ENCODE data around the gene HMCN2. TPM values are rescaled to one million over a fixed set of nuclear protein-coding genes. Genes with fewer than 3 reads are reported as not detected.

HMCN2 gene
- total and polyA plus RNA-seq, 8 donors: 1.1 to 21.1 (median 5.0) TPM

- TF ChIP-seq CTCF (IDR thresholded peaks at IDR 0.05) (no peak), POLR2AphosphoS5 (IDR thresholded peaks at IDR 0.05) (peak in 1 of 3 donors; percentile 16)
- Histone ChIP-seq H3K4me1 (peaks cover 0 to 12% (median 3%) of the 10 kb centered on the region in 4 donors), H3K27ac (peak overlapping the region in 1 of 5 donors; percentile 35), H3K9me3 (no peaks in the 10 kb centered on the region), H3K4me3 (no peak overlapping the region), H3K27me3 (peaks cover 0 to 44% (median 13%) of the 10 kb centered on the region in 3 donors), H3K36me3 (no peaks in the 10 kb centered on the region)
- intact Hi-C loops (cut with DNase I; ENCODE audit: low total_unique reads): no loop called here
- no peak for DNase-seq
- WGBS, 5 donors: 77 to 85% (median 80%) methylated on average over 6 of the region's 6 CpGs
Measured at GRCh38 chr9:130292106-130292505, 26.5 kb downstream of the HMCN2 start.

GRCh38 chr9:130294664-130295063 is 29.1 kb downstream of the HMCN2 start:
- WGBS, 5 donors: 57 to 86% (median 66%) methylated on average over 4 to 6 of the region's 6 CpGs
- H3K9me3 ChIP-seq: no peaks in the 10 kb centered on the region
- TF ChIP-seq EP300 (IDR thresholded peaks at IDR 0.05) (no peak), CTCF (IDR thresholded peaks at IDR 0.05) (no peak), POLR2A (IDR thresholded peaks at IDR 0.05) (no peak), POLR2AphosphoS5 (IDR thresholded peaks at IDR 0.05) (no peak)
- H3K36me3 ChIP-seq: no peaks in the 10 kb centered on the region
- no peak overlapping the region for H3K27ac ChIP-seq
- no peak for DNase-seq
- H3K4me1 ChIP-seq: peaks cover 0 to 13% (median 2%) of the 10 kb centered on the region in 4 donors
- no peak overlapping the region for H3K4me3 ChIP-seq
- intact Hi-C loops (cut with DNase I; ENCODE audit: low total_unique reads): no loop called here
- peaks cover 0 to 23% (median 6%) of the 10 kb centered on the region in 3 donors for H3K27me3 ChIP-seq

- H3K4me3 ChIP-seq: no peak overlapping the region
- intact Hi-C loops (cut with DNase I; ENCODE audit: low total_unique reads): no loop called here
- no peaks in the 10 kb centered on the region for H3K9me3 ChIP-seq
- peaks cover 0 to 8% (median 2%) of the 10 kb centered on the region in 4 donors for H3K4me1 ChIP-seq
- 67 to 85% (median 77%) methylated on average over 10 to 11 of the region's 11 CpGs for WGBS, 5 donors
- no peaks in the 10 kb centered on the region for H3K36me3 ChIP-seq
- H3K27me3 ChIP-seq: peaks cover 0 to 16% (median 0%) of the 10 kb centered on the region in 3 donors
- H3K27ac ChIP-seq: no peak overlapping the region
- no peak for DNase-seq
- no peak for TF ChIP-seq POLR2AphosphoS5 (IDR thresholded peaks at IDR 0.05)
- TF ChIP-seq EP300 (IDR thresholded peaks at IDR 0.05): no peak
- no peak for TF ChIP-seq POLR2A (IDR thresholded peaks at IDR 0.05)
- TF ChIP-seq CTCF (IDR thresholded peaks at IDR 0.05): no peak
Measured at GRCh38 chr9:130295431-130295830, 29.9 kb downstream of the HMCN2 start.

- WGBS, 5 donors: 72 to 86% (median 83%) methylated on average over 10 of the region's 10 CpGs
- intact Hi-C loops (cut with DNase I; ENCODE audit: low total_unique reads): no loop called here
- H3K27me3 ChIP-seq: peaks cover 0 to 21% (median 0%) of the 10 kb centered on the region in 3 donors
- DNase-seq: no peak
- H3K36me3 ChIP-seq: no peaks in the 10 kb centered on the region
- no peaks in the 10 kb centered on the region for H3K9me3 ChIP-seq
- no peak overlapping the region for H3K27ac ChIP-seq
- H3K4me3 ChIP-seq: no peak overlapping the region
- H3K4me1 ChIP-seq: peaks cover 0 to 8% (median 2%) of the 10 kb centered on the region in 4 donors
- no peak for TF ChIP-seq POLR2A (IDR thresholded peaks at IDR 0.05)
- no peak for TF ChIP-seq EP300 (IDR thresholded peaks at IDR 0.05)
- TF ChIP-seq CTCF (IDR thresholded peaks at IDR 0.05): no peak
- no peak for TF ChIP-seq POLR2AphosphoS5 (IDR thresholded peaks at IDR 0.05)
Measured at GRCh38 chr9:130295945-130296782, 30.6 kb downstream of the HMCN2 start.

All from stomach (tissue), 9 donors.